LNCAP (cell line): Measurements from ENCODE around the gene MLF1.

Source experiments
- TF ChIP-seq, protein P1 (sequence below): fragments of 450-650 bp; IDR thresholded peaks from 2 replicates; pipeline ENCODE4 v1.5.1; 2017; ENCODE audit warnings: mild to moderate bottlenecking

MLF1 gene

DNA sequence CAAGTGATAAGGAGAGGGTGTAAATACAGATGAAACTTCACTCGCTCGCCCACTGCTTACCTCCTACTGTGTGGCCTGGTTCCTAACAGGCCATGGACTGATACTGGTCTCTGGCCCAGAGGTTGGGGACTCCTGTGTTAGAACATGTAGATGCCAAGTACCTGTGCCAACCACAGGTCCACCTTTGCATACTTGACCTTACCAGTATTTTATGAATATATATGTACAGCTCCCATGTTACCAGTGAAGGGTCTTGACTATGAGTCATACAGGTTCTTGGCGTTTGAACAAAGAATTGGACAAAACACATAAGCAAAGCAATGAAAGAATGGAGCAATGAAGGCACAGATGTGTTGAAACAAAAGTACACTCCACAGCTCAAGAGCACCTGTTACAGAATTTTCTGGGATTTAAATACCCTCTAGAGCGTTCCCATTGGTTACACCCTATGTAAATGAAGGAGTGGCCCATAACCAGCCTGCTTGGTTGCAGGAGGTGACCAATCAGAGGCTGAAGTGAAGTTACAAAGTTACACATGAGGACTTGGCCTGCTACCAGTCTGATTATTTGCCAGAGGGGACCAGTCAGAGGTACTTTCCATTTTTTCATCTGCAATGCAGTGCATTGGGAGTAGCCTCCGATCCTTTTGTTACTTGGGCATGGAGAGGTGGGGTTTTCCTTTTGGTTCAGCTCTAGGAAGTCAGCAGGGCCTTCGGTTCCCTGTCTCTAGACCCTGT lies 71.6 kb downstream of the MLF1 start:
- TF ChIP-seq, protein P1, sequence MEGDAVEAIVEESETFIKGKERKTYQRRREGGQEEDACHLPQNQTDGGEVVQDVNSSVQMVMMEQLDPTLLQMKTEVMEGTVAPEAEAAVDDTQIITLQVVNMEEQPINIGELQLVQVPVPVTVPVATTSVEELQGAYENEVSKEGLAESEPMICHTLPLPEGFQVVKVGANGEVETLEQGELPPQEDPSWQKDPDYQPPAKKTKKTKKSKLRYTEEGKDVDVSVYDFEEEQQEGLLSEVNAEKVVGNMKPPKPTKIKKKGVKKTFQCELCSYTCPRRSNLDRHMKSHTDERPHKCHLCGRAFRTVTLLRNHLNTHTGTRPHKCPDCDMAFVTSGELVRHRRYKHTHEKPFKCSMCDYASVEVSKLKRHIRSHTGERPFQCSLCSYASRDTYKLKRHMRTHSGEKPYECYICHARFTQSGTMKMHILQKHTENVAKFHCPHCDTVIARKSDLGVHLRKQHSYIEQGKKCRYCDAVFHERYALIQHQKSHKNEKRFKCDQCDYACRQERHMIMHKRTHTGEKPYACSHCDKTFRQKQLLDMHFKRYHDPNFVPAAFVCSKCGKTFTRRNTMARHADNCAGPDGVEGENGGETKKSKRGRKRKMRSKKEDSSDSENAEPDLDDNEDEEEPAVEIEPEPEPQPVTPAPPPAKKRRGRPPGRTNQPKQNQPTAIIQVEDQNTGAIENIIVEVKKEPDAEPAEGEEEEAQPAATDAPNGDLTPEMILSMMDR: no peak

DNA sequence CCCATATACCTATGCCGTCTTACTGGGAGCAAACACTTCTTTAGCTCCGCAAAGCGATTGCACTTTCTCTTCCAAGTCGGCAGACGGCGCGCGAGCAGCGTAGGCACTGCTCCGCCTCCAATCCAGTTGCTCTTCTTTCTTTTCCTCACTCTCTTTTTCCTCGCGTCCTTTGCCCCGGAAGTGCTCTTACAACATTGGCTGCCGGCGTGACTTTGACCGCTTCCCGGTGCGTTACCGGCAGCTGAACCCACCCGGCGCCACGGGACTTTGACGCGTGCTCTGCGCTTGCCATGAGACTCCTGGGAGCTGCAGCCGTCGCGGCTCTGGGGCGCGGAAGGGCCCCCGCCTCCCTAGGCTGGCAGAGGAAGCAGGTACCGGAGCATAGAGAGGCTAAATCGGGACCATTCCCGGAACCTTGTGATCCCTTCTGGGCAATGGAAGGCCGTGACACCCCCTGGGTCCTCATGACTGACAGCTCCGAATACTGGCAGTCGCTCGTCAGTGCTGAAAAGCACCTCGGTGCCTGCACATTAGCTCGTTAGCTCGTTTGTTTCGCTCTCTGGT lies 73.4 kb downstream of the MLF1 start, which contains the start of gene GFM1:
GFM1 (plus strand) TSS at position 183 of the 564 bp plus-strand sequence; CDS start at position 291, 108 bp downstream.
- TF ChIP-seq, protein P1: peak; percentile 94

DNA sequence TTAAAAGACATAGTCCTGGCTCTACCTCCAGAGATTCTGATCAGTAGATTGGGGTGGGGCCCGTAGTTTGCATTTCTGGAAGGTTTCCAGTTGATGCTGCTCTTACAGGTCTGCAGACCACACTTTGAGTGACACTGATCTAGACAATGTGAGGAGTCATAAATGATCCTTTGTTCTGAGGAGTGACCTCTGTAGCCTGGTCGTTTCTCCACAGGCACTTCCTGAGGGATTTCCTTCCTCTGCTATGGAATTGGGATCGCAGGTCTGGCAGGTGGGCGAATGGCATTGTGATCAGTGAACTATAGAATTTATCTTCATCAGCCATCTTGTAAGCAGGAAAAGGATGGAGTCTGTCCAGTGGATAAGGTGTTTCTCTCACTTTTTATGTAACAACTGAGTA lies 78.8 kb downstream of the MLF1 start:
- TF ChIP-seq, protein P1: no peak

DNA sequence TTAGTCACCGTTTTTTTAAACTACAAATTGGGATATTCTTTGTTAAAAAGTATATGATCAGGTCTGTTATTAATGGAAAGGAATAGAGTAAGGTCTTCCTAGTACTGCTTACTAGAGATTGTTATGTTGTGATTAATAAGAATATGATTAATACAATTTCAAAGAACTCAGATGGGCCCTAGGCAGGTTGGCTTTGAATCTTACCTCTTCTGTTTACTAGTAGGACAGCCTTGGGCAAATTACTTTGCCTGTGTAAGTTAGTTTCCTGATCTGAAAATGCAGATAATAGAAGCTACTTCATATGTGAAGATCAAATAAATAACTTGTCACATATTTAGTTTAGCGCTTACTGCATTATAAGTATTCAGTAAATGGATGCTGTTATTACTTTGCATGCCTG lies 80.2 kb downstream of the MLF1 start:
- TF ChIP-seq, protein P1: no peak

DNA sequence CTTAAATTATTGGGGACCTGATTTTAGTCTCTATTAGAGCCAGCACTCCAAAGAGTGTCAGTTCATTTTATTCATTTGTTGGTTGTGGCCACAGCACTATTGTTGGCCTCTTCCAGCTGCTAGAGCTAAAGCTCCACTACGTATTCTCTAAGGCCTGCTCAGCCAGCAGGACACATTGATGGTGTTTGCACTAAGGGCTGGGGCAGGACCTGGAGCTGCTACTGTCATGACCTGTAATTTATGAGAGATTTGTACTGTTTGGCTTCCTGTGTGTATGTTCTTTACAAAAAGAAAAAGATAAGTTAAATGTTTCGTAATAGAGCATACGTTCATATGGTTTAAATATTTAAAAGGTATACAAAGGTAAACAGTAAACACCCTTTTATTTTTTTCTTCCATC lies 81.5 kb downstream of the MLF1 start:
- TF ChIP-seq, protein P1: no peak
